Subcutaneous adipose tissue (tissue), 4 donors: ENCODE measurements around the gene BCOR. TPM values are rescaled to one million over a fixed set of nuclear protein-coding genes. Genes with fewer than 3 reads are reported as not detected.

Experiments
- total RNA-seq, 4 donors: library from RNA; depleted of rRNA; stranded (reverse); fragments of >200 nt; gene quantifications; one replicate each; pipeline ENCODE4 v1.1.0, GENCODE V29; 2016
- TF ChIP-seq, protein P1 (sequence below): fragments of 450-650 bp; IDR thresholded peaks from one replicate; pipeline ENCODE4 v1.5.1; 2016; ENCODE audit warnings: low read depth, mild to moderate bottlenecking, control low read depth, antibody characterized with exemption, moderate library complexity

BCOR gene
- total RNA-seq, 4 donors from 2014 or later, result 9.3 to 17.1 (median 9.5) TPM

GRCh38 chrX:40009462-40009851 is 88.3 kb downstream of the BCOR start:
- TF ChIP-seq, protein P1, sequence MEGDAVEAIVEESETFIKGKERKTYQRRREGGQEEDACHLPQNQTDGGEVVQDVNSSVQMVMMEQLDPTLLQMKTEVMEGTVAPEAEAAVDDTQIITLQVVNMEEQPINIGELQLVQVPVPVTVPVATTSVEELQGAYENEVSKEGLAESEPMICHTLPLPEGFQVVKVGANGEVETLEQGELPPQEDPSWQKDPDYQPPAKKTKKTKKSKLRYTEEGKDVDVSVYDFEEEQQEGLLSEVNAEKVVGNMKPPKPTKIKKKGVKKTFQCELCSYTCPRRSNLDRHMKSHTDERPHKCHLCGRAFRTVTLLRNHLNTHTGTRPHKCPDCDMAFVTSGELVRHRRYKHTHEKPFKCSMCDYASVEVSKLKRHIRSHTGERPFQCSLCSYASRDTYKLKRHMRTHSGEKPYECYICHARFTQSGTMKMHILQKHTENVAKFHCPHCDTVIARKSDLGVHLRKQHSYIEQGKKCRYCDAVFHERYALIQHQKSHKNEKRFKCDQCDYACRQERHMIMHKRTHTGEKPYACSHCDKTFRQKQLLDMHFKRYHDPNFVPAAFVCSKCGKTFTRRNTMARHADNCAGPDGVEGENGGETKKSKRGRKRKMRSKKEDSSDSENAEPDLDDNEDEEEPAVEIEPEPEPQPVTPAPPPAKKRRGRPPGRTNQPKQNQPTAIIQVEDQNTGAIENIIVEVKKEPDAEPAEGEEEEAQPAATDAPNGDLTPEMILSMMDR, result no peak

DNA sequence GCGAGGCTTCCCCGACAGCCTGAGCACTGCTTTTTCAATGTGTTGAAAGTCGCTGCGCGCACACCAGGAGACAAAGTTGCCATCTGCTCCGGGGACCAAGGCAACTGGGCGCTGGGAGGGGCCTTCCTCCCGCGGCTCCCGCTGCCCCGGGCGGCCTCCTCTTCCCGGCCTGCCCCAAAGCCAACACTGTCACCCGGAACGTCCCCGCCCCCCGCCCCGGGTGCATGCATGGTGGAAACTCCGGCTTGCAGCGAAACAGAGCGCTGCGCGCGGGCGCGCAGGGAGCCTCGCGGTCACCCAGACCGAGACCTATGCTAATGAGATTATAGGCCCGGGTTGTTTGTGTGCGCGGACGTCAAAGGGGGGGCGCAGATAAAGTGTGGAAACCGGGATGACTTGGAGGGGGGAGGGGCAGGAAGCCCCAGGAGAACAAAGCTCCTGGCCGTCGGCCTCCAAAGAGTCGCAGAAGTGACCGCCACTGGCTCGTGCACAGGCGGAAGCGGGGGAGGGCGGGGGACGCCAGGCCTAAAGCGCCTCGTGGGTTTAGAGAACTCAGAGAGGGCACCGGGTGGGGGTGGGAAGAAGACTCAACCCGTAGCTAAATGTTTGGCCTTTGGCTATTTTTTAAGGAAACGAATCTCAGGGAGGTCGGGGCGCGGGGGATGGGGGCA is 88.8 kb downstream of the BCOR start:
- TF ChIP-seq, protein P1, result no peak

DNA sequence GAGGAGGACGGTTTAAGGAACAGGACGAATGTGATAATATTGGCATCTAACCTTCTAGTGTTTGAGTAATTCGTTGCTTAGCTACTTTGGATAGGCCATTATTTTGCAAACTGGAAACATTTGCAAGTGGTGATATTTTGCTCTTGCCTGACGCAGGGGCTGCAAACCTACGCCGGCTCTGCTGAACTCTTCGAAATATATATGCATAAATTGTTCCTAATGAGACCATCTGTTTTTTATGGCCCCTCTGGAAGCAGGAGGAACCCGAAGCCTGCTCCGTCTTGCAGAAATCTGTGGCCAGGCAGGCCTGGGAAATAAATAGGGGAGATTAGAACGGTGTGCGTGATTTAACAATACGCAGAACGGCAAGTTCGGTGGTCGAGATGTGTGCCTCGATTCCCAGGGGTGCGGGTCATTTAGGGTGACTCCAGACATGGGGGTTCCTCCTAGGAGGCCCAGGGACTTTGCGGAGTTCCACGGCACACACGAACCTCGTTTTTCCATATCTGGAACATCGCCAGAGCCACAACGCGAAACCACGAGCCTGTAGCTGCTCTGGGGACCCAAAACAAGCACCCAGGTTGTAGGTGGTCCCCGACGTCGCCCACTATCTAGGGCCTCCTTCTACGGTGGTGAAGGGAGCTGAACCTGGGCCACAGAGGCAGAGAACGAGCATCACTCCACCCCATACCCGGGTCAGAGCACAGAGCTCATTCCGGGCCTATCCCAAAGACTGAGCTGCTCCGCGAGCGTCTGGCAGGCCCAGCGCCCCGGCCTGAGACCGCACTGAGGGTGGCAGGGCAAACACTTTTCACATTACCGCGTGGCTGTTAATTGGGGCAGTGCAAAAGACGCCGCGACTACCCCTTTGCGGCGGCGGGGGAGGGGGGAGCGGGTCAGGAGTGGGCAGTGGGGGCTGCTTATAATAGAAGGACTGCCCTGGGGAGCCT is 89.7 kb downstream of the BCOR start:
- TF ChIP-seq, protein P1, result no peak

DNA sequence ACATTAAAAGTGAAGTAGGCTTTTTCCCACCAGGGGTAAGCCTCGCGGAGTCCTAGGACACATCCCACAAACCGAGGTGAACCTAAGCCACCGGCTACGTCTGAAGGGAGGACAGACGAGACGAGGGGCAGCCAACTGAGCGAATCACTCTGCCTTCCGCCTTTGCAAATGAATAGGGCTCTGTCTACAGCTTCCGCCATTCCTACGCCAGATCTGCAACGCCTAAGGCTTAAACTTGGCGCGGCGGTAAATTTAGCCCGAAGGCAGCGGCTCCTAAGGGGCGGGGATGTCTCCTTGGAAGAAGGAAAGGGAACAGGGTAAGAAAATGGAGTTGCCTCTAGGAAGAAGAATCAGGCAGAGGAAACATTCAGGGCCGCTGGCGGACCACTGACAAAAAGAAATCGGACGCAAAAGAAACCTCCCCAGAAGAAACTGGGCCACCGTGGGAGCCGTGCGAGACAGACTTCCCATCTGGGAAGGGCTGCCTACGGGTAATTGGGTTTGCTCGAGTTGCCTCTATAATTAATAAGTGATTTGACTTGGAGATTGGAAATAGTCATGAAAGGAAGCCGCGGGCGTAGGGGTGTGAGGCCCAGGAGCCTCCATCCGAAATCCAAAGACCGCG is 90.5 kb downstream of the BCOR start:
- TF ChIP-seq, protein P1, result no peak

GRCh38 chrX:40006106-40007017 is 91.4 kb downstream of the BCOR start:
- TF ChIP-seq, protein P1, result no peak

GRCh38 chrX:40005292-40006011 is 92.3 kb downstream of the BCOR start:
- TF ChIP-seq, protein P1, result no peak
